NK-92 (cell line): Measurements from ENCODE around the gene ZXDA.
"Not testable (repeated sequence)": the region's sequence is repeated elsewhere in the genome, so short reads cannot be mapped to it uniquely, and the experiment has no call there.

Experiments used
- DNase-seq: peaks from one replicate; lab custom pipeline; 2025; ENCODE audit not compliant: unreplicated experiment; lab: John Stamatoyannopoulos, UW

The ZXDA gene, protein sequence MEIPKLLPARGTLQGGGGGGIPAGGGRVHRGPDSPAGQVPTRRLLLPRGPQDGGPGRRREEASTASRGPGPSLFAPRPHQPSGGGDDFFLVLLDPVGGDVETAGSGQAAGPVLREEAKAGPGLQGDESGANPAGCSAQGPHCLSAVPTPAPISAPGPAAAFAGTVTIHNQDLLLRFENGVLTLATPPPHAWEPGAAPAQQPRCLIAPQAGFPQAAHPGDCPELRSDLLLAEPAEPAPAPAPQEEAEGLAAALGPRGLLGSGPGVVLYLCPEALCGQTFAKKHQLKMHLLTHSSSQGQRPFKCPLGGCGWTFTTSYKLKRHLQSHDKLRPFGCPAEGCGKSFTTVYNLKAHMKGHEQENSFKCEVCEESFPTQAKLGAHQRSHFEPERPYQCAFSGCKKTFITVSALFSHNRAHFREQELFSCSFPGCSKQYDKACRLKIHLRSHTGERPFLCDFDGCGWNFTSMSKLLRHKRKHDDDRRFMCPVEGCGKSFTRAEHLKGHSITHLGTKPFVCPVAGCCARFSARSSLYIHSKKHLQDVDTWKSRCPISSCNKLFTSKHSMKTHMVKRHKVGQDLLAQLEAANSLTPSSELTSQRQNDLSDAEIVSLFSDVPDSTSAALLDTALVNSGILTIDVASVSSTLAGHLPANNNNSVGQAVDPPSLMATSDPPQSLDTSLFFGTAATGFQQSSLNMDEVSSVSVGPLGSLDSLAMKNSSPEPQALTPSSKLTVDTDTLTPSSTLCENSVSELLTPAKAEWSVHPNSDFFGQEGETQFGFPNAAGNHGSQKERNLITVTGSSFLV

DNA sequence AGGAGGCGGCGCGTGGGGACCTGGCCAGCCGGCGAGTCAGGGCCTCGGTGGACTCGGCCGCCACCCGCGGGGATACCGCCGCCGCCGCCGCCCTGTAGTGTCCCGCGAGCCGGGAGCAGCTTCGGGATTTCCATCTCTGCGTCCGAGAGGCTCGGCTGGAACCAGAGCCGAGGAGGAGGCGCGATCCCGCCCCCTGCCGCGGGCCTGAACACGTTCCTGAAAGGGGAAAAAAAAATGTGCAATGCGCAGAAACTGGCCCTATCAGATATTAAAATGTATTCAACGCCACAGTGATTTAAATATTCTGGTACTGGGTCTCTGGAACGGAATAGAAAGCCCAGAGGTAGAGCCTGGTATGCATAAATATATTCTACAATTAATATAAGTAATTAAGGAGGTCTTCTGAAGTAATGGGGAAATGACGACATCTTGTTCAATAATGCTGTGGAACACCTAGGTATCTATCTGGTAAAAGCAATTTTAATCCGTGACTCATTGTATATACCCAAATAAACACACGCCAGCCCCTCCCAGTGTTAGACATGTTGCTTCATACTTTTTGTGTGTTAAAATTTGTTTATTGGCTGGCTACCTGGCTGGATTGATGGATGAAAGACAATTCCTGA, at the start of gene ZXDA:
Gene ZXDA (minus strand): TSS at position 172 of the 626 bp plus-strand sequence. CDS start 38 bp downstream, at position 134.
- not testable (repeated sequence) for DNase-seq

DNA sequence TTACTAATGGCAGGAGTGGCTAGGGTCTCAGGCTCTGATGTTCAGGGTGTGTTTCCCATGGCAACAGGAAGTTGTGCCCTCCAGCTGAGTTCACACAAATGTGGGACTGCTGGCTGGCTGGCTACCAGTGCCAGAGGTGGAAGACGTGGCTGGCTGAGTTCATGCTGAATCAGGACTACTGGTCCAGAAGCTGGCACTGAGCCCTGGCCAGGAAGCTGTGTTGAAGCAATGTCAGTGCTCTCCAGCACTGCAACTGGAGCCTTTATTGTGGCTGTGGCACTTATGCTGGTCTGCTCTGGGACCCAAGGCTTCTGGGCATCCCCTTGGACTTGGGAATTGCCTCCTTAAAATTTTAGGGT, 42.0 kb upstream of the ZXDA start:
- DNase-seq = no peak

DNA sequence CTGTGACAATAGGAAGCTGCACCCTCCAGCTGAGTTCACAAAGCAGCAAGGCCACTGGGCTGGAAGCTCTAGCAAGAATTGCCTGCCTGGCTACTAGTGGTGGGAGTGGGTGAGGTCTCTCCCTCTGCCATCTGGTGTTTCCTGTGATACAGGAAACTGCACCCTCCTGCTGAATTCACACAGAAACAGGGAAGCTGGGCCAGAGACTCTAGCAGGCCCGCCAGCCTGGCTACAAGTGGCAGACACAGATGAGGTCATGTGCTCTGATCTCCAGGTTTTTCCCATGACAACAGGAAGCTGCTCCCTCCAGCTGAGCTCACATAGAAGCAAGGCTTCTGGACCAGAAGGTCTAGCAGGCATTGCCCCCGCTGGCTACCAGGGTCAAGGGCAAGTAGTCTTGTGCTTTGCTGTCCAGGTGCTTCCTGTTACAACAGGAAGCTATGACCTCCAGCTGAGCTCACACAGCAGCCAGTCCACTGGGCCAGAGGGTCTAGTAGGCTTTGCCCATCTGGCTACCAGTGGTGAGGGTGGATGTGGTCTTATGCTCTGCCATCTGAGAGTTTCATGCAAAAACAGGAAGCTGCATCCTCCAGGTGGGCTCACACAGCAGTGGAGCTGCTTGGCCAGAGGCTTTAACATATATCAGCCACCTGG, 41.5 kb upstream of the ZXDA start:
- DNase-seq = no peak

DNA sequence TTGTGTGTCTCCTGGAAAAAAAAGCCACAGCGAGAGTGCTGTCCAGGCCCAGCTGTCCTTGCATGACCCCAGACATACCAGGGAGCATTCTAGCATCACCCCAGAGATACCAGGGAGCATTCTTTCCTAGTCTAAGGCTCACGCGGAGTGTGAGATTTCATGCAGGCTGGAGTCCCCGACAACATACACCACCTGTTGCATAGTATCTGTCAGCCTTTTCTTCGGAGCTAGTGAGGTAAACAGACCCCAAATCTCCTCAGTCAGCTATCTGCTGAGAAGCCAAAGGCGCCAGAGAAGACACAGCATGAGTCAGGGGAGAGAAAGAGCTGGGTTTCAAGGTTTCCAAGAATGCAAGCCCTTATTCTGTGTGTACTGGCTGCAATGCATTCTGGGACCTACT, 23.1 kb upstream of the ZXDA start:
- DNase-seq = no peak

DNA sequence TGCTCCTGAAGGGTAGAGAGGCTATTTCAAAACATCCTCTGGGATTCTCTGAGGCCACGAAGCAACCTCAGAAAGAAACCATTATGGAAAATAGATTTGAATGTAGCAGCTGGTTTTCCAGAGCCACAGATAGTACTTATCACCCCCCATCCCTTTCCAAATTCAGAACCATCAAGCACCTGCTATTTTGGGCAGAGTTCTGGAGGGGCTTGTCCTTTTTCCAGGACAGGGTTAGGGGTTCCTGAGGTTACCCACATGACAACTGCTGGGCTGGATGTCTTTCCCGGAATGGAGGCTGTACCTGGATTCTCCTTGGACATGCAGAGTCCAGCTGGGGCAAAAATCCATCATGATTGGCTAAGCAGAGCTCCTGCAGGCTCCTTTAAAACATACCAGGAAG, 22.0 kb upstream of the ZXDA start:
- no peak for DNase-seq

DNA sequence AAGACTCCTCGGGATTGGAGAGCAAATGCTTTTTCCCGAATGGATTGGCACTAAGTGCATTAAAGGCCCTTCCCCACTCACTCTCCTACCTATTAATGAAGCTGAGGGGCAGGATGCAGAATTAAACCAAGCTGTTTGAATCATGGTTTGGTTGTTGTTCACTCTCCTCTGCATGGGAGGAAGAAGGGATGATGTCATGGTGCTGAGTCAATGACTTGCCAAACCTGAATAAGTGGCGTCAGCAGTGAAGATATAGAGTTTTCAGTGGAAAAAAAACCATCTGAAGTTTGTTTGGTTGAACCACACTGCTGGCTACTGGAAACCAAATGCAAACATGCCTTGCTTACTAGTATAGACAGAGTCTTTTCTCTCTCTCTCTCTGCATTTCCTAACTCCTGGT, 19.8 kb upstream of the ZXDA start:
- DNase-seq = no peak

DNA sequence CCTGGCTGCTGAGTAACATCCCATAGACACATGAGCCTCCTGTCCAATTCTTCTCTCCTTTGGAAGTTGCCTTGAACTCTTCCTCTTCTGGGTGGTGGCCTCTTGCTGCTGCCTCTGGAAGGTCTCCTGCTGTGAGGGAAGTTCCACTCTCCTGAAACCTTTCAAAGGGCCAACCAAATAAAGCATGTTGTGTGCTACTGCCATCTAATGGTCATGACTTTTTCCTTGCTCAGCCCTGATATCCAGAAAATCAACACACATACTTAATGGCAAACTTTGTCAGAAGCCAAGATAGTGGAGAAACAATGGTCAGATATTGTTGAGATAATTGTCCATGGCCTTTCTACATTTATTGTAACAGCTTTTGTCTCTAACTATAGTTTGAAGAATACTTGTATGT, 19.1 kb upstream of the ZXDA start:
- DNase-seq = no peak

DNA sequence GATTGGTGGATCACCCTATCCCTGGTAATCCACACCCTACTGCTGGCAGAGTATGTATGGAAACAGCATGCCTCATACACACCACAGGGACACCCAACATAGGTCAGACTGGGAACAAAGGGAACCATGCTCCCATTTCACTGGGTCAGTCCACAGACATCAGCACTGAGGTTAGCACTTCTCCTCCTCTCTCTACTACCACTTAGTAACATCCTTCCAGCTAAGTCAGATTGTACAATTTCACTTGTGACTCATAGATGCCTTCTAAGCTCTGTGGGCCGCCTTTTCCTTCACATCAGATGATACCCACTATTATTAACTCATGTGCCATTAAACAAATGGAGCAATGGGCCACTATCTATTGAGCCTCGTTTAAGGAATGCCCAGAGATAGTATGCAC, 15.5 kb upstream of the ZXDA start:
- DNase-seq = no peak

DNA sequence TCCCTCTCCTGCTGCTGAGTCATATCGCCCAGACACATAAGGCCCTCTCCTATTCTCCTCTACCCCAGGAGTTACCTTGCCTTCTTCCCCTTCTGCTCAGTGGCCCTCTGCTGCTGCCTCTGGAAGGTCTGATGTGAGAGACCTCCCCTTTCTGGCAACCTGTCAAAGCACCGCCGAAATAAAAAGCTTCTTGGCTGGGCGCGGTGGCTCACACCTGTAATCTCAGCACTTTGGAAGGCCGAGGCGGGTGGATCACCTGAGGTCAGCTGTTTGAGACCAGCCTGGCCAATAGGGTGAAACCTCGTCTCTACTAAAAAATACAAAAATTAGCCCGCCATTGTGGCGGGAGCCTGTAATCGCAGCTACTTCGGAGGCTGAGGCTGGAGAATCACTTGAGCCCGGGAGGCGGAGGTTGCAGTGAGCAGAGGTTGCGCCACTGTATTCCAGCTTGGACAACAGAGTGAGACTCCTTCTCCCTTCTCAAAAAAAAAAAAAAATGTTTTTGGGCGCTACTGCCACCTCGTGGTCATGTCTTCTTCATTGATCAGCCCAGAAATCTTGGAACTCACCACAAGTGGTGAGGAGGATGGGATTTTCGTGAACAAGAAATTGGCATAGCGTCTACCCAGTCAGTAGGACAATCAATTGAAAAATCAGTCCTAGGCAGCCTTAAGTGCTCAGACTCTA, 8.6 kb upstream of the ZXDA start:
- DNase-seq = no peak

DNA sequence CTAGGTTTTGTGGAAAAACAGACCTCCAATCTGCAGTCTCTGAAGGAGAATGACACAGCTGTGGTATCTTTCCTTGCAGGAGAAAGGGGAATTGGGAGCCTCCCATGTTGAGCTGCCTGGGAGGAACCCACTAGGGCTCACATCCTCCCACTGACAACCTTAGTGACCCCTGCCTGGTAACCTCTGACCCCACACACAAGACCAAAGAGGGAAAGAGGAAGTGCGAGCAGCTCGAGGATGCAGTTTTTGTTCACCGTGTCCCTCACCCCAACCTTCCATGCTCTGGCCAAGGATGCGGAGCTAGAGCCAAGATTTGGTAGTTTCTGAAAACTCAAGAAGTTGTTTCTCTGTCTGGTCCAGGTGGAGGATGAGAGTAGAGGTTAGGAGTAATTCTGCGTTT, 5.4 kb upstream of the ZXDA start:
- DNase-seq = no peak

DNA sequence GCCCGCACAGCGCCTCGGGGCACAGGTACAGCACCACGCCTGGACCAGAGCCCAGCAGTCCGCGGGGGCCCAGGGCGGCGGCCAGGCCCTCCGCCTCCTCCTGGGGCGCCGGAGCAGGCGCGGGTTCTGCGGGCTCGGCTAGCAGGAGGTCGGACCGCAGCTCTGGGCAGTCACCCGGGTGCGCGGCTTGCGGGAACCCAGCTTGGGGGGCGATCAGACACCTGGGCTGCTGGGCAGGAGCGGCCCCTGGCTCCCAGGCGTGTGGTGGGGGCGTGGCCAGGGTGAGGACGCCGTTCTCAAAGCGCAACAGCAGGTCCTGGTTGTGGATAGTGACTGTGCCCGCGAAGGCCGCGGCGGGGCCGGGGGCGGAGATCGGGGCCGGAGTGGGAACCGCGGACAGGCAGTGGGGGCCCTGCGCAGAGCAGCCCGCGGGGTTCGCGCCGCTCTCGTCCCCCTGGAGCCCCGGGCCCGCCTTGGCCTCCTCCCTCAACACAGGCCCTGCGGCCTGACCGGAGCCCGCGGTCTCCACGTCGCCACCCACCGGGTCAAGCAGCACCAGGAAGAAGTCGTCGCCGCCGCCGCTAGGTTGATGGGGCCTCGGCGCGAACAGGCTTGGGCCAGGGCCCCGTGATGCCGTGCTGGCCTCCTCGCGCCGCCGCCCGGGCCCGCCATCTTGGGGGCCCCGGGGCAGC, 517 bp downstream of the ZXDA start:
- DNase-seq = not testable (repeated sequence)

DNA sequence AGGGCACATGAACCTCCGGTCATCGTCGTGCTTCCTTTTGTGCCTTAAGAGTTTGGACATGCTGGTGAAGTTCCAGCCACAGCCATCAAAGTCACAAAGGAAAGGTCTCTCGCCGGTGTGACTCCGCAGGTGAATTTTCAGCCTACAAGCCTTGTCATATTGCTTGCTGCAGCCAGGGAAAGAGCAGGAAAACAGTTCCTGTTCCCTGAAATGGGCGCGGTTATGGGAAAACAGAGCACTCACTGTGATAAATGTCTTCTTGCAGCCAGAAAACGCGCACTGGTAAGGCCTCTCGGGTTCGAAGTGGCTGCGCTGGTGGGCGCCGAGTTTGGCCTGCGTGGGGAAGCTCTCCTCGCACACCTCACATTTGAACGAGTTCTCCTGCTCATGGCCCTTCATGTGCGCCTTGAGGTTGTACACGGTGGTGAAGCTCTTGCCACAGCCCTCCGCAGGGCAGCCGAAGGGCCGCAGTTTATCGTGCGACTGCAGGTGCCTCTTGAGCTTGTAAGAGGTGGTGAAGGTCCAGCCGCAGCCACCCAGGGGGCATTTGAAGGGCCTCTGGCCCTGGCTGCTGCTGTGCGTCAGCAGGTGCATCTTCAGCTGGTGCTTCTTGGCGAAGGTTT, 1.2 kb downstream of the ZXDA start:
- DNase-seq = not testable (repeated sequence)

DNA sequence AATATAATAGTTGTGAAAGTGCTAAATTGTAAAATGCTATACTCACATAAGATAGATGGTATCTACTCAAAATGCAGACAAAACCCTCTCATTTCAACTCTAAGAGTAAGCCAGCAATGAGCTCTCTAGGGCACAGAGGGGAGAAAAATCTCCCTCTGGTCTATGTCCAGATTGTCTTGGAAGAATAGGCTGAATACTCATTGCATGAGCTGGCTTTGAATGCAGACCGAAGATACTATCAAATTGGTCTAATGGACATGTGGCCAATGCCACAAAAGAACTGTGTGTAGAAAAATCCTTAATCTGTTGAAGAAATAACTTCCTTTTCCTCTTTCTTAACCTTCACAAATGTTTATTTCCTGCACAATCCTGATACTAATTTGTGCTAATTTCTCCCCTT, 3.5 kb downstream of the ZXDA start:
- no peak for DNase-seq

DNA sequence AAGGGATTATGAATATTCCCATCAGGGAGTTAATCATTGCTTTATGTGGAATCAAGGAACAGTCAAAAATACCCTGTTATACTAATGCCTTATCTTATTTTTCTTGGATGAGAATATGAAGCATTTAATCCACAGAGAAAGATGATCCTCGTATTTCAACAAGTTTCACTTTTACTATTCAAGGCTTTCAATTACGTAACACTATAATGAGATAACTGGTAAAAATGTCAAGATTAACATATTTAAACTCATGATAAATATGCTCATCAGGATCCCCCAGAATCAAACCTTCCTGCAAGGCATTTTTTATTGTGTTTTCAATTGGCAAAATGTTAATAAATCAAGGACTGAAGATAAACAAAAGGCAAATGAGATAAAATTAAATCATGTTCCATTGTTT, 5.1 kb downstream of the ZXDA start:
- DNase-seq = no peak

DNA sequence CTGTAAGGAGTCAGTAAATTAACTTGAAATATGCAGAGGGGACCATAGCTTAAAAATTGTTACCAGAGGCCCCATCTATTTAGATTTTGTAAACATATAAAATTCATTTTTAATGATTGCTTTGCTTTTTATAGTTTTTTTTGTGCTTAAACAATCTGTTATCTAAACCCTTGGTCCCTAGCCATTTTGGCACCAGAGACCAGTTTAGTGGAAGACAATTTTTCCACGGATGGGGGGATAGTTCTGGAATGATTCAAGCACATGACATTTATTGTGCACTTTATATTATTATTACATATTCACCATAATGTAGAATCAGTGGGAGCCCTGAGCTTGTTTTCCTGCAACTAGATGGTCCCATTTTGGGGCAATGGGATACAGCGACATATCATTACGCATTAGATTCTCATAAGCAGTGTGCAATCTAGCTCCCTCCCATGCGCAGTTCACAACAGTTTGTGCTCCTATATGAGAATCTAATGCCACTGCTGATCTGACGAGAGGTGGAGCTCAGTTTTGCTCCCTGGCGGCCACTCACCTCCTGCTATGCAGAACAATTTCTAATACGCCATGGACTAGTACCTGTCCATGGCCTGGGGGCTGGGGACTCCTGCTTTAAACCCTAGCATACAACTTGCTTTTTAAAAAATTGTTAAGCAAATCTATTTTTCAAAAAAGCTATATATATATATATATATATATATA, 5.9 kb downstream of the ZXDA start:
- no peak for DNase-seq

DNA sequence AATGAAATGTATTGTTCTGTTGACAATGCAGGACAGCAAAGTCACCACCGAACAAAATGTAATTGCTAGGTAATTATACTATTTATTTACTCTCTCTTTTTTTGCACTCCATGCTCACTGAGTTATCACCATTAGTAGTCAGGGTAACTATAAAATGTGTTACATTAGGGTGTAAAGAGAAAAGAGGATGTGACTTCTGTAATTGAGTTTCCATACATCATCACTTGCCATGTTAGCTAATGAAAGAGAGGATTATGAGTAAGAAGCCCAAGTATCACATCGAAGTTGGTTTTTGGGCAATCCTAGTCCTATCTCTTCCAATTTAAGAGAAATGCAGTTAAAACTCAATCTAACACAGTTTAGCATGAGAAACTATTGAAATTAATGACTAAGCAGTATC, 7.6 kb downstream of the ZXDA start:
- DNase-seq = no peak

DNA sequence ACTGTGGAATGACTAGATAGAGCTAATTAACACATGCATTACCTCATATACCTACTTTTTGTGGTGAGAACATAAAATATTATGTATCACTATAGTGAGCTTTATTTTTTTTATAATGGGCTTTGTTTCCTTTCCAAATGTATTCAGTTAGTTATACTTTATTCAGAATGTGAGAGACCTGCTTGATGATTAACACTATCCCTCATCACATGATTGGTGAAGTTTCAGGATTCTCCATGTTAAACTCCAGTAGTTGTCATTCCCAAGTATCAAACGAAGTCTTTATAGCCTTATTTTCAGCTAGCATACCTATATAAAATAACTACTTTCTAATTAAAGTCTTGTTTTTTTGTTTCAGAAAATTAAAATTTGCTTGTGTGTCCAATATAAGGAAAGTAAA, 8.8 kb downstream of the ZXDA start:
- no peak for DNase-seq

DNA sequence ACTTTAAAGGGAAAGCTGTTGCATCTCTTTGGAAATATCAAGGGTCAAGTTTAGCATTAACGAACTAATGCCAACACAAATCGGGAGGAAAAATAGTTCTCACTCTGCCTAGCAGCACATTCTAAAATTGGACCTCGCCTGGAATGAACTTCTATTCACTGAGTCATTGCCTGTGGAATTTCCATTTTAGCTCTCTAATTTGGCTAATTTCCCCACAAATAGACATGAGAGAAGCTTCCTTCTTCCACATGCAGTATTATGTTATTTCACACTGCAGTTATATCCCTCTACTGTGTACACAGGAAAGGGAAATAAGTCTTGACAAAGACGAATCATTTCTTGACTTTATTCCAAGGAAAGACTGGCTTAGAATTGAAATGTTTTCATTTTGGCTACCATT, 9.3 kb downstream of the ZXDA start:
- no peak for DNase-seq

DNA sequence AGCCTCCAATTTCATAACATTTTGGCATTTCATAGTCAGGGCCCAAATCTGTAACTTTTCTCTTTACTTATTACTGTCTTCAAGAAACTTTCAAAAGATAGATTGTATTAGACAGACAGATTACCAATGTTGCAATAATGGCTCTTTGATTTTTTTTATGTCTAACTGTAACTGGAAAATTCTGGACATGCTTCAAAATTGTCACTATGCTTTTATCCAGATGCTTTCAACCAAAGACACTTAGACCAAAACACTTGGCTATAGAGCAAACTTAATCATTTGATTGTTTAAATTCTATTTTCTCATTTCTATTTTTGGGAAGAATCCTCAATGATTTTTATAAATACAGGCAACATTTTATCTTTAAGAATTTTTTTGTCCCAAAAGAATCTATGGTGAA, 10.4 kb downstream of the ZXDA start:
- DNase-seq = no peak
